IPS DF 4.7 (cell line): ENCODE measurements around the gene ITPA.

Experiments
- DNase-seq: peaks from one replicate; pipeline ENCODE4 v3.0.0-alpha.2; 2013; ENCODE audit warnings: low spot score; ENCODE audit errors: extremely low read depth

Gene ITPA

DNA sequence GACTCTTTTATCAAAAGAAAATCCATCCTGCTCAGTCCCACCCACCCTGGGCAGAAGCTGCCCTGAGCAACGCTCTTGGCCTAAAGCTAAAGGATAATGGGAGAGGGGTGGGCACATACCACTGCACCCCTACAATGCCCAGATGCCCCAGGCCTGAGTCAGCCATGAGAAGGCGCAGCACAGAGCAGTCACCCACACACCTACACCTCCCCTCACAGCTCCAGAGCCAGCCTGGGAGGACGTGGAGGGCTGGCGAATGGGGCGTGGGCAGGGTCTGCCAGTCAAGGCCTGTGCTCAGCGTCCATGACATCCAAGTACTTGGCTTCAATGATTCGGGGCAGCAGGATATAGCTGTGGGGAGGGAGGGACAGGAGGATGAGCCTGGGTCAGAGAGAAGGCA, 18.2 kb downstream of the ITPA start:
- DNase-seq, result no peak

- DNase-seq, result no peak
These were observed 18.8 kb downstream of the ITPA start for GRCh38 chr20:3227936-3228749.

GRCh38 chr20:3228750-3229032, 19.4 kb downstream of the ITPA start:
- no peak for DNase-seq

GRCh38 chr20:3229158-3229557, 19.9 kb downstream of the ITPA start:
- no peak for DNase-seq

- DNase-seq, result no peak
These were observed 20.5 kb downstream of the ITPA start for GRCh38 chr20:3229798-3230197.

DNA sequence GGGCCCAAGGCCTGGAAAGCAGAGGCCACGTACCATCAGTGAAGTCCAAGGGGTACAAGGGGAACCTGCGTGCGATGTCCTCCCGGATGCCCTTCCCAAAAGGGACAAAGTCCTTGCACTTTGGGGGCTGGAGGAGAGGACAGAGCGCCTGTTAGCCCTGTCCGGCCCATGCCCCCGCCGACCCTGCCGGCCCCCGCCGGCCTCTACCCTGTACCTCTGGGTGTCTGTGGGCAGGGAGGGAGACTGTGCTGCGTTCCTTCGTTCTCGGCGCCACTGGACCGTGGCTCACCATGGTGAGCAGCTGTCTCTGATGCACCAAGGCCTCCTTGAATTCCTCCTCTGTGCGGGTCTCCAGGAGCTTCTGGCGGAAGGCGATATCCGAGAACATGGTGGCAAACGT, 21.8 kb downstream of the ITPA start:
- no peak for DNase-seq

GRCh38 chr20:3231889-3232588, 22.7 kb downstream of the ITPA start:
- DNase-seq, result no peak

DNA sequence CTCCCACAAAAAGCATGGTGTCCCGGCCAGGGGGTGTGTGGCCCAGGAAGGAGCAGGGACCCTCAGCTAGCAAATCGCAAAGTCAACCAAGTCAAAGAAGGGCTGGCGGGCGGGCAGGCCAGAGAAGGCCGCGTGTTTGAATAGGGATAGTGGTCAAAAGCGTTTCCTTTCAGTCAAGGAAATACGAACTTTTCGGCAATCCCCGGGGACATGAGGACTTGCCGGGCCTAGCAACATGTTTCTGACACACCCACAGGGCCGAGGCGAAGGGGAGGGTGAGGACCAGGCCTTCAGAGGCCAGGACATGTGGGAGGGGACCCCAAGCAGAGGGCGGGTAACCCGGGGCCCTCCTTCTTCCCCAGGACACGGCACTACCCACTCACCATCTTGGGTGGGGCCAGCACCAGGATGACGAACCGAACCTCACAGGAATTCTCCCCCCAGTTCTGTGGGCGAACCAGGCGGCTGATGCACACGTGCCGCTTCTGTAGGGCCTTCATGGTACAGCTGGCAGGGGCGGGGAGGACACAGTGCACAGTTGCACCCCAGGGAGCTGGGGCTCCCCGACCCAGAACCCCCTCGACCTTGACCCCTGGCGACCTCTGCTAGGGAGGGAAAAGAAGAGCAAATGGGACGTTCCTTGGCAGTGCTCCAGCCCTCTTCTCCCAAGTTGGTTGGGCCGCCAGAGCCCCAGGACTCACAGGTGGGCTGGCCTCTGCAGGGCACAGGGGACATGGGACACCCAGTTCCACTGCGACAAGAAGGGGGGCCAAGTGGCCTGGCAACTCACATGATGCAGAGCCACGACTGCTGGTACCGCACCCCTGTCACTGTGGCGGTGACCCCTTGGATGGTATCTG, 24.1 kb downstream of the ITPA start:
- DNase-seq, result no peak

- DNase-seq, result no peak
These were observed 24.7 kb downstream of the ITPA start for GRCh38 chr20:3233991-3234498.

GRCh38 chr20:3235666-3236324, 26.5 kb downstream of the ITPA start:
- DNase-seq, result no peak

DNA sequence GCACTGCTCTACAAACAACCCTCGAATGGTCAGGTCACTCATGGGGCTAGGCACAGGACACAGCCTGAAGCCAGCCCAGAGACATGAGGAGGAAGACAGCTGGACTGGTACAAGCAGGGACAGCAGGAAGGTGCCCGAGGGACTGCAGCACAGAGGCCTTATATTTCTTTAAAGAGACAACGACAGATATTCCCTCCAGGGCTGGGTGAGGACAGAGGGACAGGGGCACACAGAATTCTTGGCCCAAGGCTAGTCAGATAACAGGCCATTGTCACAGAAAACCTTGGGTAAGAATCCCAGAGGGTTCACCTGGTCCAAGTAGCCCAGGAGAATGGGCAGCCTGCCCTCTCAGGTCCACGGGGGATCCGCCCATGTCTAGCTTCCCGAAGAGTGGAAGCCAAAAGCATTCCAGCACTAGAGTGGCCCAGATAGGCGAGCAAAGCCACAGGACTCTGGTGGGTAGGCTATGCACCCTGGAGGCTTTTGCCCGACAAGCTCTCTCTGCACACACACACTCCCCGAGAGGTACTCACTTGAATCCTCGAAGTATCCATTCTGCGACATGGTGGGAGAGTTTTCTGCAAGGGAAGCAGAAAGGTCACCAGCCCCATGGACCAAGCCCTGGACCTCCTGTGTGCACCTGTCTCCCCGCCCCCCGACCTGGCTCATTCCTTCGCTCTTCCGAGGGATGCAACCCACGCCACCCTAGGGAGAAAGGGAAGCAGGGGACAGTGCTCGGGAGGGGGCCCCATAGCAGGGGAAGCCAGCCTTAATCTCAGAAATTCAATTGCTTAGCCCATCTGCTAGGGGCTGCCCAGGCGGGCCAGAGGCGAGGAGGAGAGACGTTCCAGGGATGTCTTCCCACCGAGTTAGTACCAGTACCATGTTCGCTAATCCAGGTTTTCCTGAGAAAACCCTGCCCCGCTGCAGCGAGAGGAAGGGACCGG, 28.0 kb downstream of the ITPA start:
- no peak for DNase-seq

GRCh38 chr20:3237958-3238615, 28.8 kb downstream of the ITPA start:
- no peak for DNase-seq

DNA sequence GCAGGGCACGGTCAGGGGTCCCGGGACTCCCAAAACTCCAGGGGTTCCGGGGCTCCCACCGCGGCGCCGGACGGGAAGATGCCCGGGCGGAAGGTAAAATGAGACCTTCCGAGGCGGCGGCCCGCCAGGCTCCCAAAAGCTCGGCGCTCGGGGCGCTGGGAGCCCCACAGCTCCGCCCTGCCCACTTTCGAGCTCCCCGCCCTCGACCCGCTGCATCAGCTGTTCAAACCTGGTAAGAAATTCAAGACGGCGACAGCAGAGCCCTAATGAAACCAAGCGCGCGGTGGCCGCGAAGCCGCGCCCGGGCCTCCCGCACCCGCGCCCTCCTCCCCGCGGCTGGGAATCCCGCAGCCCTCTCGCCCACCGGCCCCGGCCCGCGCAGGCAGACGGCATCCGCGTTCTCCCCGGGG, 29.3 kb downstream of the ITPA start:
- DNase-seq, result no peak

- DNase-seq, result no peak
These were observed 29.9 kb downstream of the ITPA start, which contains the start of gene SLC4A11 for GRCh38 chr20:3239026-3239866. TSS of gene SLC4A11 (minus strand) at chr20:3239190. CDS start at chr20:3239137, 53 bp downstream.

DNA sequence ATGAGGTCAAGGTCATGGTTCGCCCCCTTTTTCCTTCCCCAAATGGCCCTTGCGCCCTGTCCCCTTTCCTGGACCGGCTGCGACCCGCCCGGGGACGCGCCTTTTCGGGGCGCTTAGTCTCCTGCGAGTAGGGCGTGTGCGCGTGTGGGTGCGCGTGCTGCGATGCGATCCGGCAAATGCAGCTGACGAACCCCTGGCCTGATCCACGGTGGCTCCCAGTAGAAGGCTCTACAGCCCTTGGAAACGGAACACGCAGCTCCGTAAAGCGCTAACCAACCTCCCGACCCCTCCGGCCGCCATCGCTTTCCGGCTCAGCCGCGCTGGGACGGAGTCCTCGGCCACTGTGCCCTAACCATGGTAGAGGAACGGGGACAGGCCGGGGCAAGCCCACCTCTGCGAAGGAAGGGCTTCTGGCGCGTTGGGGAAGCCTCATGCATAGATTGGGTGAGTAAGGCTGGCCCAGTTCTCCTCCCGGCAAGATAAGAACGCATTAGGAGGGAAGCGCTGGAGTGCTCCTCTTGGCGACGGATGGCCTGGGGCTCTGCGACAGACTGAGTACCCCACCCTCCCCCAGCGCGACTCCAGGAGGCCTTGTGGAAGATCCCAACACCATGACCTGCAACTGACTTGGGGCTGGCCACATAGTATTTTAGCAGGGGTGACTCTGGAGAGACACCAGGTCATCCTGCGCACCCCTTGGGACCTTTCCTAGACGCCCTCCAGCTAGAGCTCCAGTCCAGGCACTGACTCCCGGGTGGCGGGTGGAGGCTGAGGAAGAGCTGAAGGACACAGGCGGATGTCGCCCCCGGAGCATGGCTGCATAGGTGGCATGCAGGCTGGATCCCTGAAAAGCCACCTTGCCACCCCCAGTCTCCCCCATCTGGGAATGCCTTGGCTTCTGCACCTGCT, 30.8 kb downstream of the ITPA start:
- DNase-seq, result no peak

DNA sequence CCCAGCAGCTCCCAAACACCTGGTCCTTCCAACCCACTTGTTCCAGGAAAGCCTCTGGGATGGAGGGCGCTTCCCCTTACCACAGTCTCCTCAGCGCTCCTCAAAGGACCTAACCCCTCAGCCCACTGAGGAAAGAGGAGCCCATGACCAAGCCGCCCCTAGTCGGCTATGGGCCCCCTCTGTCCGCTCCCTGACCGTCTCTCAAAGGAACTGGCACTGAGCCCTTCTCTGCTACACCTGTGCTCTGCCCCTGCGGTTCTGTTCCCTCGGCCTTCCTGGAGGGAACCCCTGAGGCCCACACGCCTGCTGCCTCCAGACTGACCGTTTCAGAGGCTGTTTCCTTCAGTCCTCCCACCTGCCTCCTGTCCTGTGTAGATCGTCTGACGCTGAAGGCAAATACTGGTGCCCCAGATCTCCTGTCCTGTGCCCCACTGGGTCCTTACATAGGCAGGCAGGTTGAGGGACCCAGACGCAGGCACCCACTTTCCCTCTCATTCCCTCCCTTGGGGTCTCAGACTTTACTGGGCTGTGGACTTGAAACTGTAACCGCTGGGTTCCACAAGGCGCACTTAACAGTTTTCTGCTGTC, 31.6 kb downstream of the ITPA start:
- no peak for DNase-seq

- no peak for DNase-seq
These were observed 32.9 kb downstream of the ITPA start for GRCh38 chr20:3242172-3242692.
